Coronary artery (tissue), 2 donors: ENCODE results near the gene TOR4A.

Source experiments
- DNase-seq: peaks from one replicate; pipeline ENCODE4 v3.0.0-alpha.2; 2017; ENCODE audit warnings: low spot score
- H3K27ac ChIP-seq, 2 donors: fragments of 200-600 bp; sonication (generic); one replicate each; pipeline ENCODE4 v1.5.1; 2016 to 2019
- H3K4me3 ChIP-seq: fragments of 200-600 bp; sonication (generic); 2 replicates; pipeline ENCODE4 v1.5.1; 2016; ENCODE audit warnings: mild to moderate bottlenecking, moderate library complexity
- TF ChIP-seq, protein P1 (sequence below): fragments of 200-600 bp; sonication (generic); IDR thresholded peaks from one replicate; pipeline ENCODE4 v1.5.1; 2019; ENCODE audit warnings: antibody characterized with exemption

The TOR4A gene

DNA sequence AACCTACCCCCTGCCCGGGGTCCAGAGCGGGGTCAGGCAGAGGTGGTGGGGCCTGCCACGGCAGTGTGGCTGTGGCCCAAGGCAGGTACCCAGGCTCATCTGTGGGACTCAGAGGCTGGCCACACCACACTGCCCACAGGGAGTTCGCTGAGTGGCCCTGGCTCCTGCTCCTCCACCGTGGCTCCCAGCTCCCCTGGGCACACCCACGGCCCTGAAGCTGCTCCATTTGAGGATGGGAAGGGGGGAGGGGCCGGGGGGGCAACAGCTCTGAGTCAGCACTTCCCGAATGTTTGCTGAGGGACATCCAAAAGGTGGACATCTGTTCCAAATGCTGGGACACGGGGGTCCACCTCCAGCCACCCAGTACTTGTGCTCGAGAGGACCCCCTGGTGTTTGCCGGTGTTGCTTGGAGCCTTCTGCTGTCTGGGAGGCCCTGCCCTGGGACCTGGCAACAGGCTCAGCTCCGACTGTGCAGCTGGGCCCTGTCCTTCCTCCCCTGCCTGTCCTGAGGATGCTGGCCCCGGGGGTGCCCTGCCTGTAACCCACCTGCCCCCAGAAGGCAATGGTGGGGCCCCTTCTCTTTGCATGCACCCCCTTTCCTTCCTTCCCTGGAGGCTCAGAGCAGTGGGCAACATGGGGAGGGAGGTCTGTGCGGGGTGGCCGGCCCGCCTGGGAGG is 27.0 kb downstream of the TOR4A start:
- Histone ChIP-seq H3K27ac (peak overlapping the region in 1 of 2 donors; percentile 80), H3K4me3 (peak overlapping the region; percentile 50)
- TF ChIP-seq, protein P1, sequence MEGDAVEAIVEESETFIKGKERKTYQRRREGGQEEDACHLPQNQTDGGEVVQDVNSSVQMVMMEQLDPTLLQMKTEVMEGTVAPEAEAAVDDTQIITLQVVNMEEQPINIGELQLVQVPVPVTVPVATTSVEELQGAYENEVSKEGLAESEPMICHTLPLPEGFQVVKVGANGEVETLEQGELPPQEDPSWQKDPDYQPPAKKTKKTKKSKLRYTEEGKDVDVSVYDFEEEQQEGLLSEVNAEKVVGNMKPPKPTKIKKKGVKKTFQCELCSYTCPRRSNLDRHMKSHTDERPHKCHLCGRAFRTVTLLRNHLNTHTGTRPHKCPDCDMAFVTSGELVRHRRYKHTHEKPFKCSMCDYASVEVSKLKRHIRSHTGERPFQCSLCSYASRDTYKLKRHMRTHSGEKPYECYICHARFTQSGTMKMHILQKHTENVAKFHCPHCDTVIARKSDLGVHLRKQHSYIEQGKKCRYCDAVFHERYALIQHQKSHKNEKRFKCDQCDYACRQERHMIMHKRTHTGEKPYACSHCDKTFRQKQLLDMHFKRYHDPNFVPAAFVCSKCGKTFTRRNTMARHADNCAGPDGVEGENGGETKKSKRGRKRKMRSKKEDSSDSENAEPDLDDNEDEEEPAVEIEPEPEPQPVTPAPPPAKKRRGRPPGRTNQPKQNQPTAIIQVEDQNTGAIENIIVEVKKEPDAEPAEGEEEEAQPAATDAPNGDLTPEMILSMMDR = no peak
- DNase-seq = no peak

DNA sequence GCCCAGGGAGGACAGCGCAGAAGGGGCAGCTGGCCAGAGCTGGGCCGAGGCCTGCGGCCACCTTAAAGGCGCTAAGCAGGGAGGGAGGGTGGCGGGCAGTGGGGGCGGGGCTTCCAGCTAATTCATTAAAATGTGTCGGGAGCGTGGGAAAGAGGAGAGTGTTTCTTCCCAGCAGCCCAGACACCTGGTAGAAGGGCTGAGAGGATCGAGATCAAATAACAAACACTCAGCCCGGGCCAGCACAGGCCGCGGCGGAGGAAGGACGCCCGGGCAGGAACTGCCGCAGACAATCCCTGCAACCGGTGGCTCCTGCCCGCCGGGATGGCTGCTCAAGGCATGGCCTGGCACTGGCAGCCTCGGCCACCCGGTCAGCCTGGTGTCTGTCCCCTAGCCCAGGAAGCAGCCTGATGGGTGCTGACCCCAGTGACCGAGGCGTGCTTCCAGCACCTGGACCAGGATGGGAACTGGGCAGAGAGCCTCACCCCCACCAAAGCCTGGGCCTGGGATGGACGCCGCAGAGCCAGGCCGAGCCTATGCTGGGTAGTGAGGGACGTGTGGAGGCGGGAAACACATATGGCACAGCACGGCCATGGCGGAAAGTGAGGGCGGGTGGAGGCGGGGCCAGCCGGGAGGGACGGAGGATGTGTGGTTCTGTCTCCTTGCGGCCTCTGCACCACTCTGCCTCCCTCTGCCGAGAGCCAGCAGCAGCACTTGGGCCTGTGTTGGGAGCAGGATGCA is 27.7 kb downstream of the TOR4A start:
- DNase-seq = no peak
- TF ChIP-seq, protein P1 = no peak
- peak overlapping the region in 1 of 2 donors; percentile 80 for H3K27ac ChIP-seq
- H3K4me3 ChIP-seq = peak overlapping the region; percentile 50

DNA sequence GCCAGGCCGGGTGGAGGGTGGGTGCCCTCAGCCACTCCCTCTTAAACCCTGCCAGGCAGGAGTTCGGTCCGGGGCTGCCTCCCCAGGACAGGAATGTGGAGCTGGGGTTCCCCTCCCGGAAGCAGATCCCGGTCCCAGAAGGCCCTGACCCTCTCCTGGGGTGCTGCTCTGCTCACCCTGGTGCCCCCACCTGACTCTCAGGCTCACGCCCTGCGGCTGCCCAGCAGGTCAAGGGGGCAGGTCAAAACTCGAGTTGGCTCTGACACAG is 28.2 kb downstream of the TOR4A start:
- peak overlapping the region; percentile 50 for H3K4me3 ChIP-seq
- no peak for DNase-seq
- peak overlapping the region in 1 of 2 donors; percentile 80 for H3K27ac ChIP-seq
- TF ChIP-seq, protein P1 = no peak

DNA sequence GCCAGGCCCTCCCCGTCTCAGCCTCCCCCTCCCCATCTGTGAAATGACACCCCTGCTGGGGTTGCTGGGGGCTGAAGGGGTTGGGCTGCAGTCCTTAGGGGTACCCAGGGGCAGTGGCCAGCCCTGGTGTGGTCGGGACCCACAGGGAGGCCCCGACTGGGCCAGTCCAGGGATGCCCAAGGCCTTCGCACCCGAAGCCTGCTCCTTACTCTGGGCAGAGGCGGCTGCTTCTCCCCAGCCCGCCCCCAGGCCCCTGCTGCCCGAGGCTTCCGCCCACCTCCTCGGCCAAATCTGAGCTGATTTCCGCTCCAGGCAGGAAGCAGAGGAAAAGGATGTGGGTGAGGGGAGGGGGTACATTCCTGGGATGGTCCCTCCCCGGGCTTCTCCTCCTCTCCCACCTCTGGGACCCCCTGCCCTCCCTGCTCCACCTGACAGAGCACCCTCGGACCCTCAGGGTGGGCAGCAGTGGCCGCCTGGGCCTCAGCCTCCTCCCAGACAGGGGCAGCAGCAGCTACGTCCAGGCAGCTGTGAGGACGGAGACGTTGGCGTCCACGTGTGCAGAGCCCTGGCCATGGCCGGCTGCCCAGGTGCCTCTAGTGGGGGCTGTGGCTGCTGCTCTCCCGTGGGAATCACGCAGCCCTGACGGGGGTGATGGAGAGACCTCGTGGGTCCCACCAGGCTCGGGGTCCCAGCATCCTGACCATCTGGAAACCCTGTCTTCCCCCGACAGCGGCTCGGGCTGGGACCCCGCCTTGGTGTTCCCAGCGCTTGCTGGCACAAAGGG is 28.7 kb downstream of the TOR4A start:
- peak overlapping the region in 1 of 2 donors; percentile 80 for H3K27ac ChIP-seq
- peak overlapping the region; percentile 50 for H3K4me3 ChIP-seq
- TF ChIP-seq, protein P1 = no peak
- DNase-seq = peak; percentile 70

DNA sequence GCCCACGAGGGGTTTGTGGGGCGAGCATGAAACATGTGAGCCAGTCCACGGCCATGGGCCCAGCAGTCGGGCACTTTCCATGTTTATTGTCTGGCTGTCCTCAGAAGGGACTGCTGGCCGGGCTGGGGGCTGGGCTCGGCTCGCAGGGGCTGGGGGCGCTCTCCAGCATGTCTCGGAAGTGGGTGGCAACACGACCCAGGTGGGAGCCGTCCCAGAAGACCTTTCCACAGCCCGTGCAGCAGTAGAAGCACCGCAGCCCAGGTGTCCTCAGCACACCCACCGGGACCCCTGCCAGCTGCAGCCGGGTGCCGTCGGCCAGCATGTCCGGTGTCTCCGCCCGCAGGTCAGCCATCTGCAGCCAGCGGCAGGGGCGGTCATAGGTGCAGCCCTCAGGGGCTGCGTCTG is 29.3 kb downstream of the TOR4A start:
- TF ChIP-seq, protein P1 = no peak
- DNase-seq = no peak
- Histone ChIP-seq H3K27ac (peak overlapping the region in 1 of 2 donors; percentile 80), H3K4me3 (peak overlapping the region; percentile 10)

DNA sequence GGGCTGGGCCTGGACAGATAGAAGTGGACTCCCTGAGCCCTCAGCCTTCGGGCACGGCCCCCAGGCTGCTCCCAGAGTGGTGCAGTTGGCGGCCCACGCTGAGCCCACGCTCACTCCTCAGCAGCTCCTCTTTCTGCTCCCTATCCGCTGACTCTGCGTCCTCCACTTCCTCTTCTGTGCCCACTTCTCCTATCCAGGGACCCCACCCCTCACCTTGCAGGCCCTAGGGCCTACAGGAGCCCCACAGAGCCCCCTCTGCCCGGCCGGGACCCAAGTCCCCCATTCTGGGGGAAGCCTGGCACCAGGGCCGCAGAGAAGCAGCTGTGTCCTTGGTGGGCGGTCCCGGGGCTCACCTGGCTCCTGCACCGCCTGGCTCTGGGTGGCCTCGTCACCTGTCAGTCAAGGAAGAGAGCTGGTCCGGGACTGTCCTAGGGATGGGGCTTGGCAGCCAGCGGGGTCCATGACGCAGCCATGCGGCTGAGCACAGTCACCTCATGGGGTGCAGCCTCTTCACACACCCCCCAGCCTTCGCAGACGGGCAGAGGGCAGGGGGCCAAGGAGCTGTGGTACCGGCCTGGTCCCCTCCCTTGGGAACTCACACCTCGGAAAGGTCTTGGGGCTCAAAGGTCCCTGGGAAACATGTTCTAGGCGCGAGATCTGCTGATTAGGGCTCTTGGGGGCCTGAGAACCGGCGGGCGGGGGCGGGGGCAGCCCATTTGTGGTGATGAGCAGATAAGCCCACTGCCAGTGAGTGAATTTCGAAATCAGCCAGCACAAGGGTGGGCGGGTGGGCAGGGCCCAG is 29.9 kb downstream of the TOR4A start:
- H3K27ac ChIP-seq = no peak overlapping the region
- no peak for DNase-seq
- TF ChIP-seq, protein P1 = no peak
- H3K4me3 ChIP-seq = peak overlapping the region; percentile 10
